Stimulated activated CD4-positive, alpha-beta T cell treated with anti-CD3 and anti-CD28 coated beads, Interleukin-1b, Interleukin-23, amount 100 ng/mL, for 48 hours (primary cell): ENCODE results near the gene LYL1.

Experiments used
- DNase-seq: peaks from one replicate; pipeline ENCODE4 v3.0.0-alpha.2; 2020

The LYL1 gene

GRCh38 chr19:13128583-13128982 is 25.9 kb upstream of the LYL1 start:
- DNase-seq: no peak

- DNase-seq: no peak
Observed at GRCh38 chr19:13127811-13128575, 25.3 kb upstream of the LYL1 start.

GRCh38 chr19:13127051-13127450 is 24.4 kb upstream of the LYL1 start:
- no peak for DNase-seq

- DNase-seq: no peak
Observed at GRCh38 chr19:13122980-13123957, 20.6 kb upstream of the LYL1 start.

DNA sequence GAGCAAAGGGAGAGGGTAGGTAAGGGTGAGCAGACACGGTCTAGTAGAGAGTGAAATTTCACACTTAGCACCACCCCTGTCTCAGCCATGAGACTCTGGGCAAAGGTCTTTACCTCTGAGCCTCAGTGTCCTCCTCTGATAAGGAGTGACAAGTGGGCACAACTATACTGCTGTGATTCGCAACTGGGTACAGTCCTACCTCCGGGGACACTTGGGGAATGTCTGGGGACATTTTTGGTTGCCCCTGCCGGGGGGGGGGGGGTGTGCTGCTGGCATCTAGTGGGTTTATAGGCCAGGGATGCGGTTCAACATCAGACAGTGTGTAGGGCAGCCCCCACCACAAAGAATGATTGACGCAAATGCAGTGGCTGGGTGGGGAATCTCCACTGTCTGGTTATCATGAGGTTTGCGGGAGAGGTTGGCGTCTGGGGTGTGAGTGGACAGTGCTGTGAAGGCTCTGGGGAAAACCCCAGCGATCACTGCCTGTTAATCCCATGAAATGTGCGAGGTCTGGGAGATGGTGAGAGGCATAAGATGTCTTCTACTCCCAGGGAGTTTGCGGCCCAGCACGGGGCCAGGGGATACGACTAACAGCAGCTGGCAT is 19.7 kb upstream of the LYL1 start:
- no peak for DNase-seq

- DNase-seq: no peak
Observed at GRCh38 chr19:13121551-13122274, 19.1 kb upstream of the LYL1 start.

GRCh38 chr19:13120817-13121216 is 18.2 kb upstream of the LYL1 start:
- no peak for DNase-seq

- DNase-seq: no peak
Observed at GRCh38 chr19:13120031-13120430, 17.4 kb upstream of the LYL1 start.

- DNase-seq: no peak
Observed at GRCh38 chr19:13119627-13120026, 17.0 kb upstream of the LYL1 start.

DNA sequence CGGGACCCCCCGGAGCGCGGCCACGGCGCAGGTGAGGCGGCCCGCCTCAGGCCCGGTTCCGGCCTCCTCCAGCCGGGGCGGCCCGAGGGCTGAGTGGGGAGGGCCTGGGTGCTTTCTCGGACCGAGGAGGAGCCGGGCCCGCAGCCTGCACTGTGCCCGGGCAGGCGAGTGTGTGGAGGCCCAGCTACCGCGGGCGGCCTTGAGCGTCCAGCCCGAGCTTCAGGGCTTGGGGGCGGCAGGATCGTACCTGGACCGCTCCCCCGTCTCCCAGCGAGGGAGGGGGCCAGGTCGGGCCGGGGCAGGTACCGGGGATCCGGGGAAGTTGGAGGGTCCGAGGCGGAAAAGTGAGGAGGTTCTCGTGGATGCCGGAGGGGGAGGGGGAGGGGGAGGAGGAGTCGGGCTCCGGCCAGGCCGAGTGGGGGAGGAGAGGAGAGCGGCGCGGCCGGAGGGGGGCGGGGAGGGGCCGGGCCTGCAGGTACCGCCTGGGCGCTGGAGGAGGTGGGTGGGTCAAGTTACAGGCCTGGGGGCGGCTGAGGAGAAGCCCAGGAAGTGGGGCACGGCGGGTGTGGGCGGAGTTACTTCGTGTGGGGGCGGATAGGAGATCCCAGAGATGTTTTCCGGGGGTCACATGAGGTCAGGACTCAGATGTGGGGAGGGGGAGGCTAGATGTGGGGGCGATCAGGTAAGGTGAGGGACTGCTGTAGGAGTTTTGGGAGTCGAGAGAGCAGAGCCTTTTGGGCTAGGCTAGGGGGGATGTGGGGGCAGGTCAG is 16.0 kb upstream of the LYL1 start:
- DNase-seq: peak; percentile 43

- DNase-seq: peak; percentile 92
Observed at GRCh38 chr19:13117772-13118423, 15.2 kb upstream of the LYL1 start, which contains the start of gene NACC1. NACC1 (plus strand) TSS chr19:13118264; CDS start chr19:13135208, 16,944 bp downstream.

DNA sequence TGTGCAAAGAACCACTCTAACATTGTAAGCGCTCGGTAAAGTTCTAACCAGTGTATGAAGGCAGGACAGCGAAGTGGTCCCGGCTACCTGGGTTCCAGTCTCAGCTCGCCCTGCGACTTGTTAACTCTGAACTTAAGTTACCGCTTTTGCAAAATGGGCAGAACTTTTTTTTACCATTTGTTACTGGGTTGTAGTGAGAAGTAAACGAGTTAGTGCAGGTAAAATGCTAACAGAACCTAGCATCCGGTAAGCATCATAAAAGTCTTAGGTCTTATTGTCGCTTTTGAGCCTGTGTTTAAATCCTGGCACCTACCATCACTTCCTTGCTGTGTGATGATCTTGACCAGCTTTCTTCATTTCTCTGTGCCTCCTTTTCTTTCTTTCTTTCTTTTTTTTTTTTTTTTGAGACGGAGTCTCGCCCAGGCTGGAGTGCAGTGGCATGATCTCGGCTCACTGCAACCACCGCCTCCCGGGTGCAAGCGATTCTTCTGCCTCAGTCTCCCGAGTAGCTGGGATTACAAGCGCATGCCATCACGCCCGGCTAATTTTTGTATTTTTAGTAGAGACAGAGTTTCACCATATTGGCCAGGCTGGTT is 14.6 kb upstream of the LYL1 start:
- no peak for DNase-seq

- peak; percentile 95 for DNase-seq
Observed at GRCh38 chr19:13116282-13117175, 13.9 kb upstream of the LYL1 start, which contains the start of gene TRMT1. TRMT1 (minus strand) TSS chr19:13116740; CDS start chr19:13116399, 341 bp downstream.

GRCh38 chr19:13115936-13116281 is 13.3 kb upstream of the LYL1 start:
- DNase-seq: no peak

GRCh38 chr19:13112555-13112954 is 9.9 kb upstream of the LYL1 start:
- DNase-seq: no peak

DNA sequence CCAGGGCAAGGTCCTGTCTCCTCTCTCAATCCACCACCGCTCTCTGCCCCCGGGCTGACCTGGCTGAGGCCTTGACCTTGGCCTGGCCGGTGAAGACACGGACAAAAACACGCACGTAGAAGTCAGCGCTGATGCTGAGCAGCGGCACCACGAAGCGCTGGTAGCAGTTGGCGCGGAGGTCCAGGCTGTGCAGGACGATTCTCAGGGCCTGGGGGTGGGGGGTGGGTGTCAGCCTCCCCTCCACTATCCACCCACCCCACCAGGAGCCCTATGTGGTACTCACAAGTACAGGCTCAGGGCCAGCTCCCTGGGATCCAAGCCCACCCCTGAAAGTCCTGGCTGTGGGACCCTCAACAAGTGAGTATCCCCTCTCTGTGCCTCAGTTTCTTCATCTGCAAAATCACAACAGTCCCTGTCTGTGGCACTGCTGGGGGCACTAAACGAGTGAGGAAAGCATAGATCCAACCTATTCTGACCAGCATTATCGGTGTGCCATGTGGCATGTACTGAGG is 7.5 kb upstream of the LYL1 start:
- no peak for DNase-seq

DNA sequence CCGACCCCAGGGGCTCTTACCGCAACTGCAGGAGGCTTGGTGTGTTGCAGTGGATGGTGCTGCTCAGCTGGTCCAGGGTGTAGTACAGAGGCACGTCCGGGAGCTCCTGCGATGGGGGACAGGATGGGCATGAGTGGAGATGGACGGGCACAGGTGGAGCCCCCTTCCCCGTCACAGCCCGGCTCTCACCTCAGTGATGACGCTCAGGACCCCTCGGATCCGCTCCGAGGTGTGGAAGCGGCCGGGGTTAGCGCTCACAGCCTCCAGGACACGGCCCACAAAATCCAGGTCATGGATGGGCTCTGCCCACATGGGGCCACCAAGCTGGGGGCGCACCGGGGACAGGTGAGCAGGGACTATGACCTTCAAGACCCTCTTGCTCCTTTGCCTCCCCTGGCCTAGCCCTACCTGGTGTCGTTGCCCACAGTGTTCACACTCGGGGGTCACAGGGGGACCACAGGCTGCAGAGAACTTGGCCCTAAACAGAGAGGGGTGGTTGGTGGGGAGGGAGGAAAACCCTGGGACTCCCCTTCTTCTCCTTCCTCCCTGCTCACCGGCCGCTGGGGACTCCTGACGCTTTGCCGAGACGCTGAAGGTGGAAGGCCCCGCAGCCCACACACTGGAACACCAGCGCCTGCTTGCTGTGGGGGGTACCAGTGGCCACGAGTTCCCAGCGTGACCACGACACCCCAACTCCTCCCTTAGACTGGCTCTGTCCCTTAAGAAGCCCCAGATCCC is 6.9 kb upstream of the LYL1 start:
- DNase-seq: no peak

- DNase-seq: peak; percentile 36
Observed at GRCh38 chr19:13104848-13105711, 2.4 kb upstream of the LYL1 start.
